HL-60 (cell line): ENCODE data around the gene TTC39A.

Experiments
- DNase-seq, 2 experiments: peaks; one replicate each; pipeline ENCODE4 v3.0.0-alpha.2; 2010 to 2020; ENCODE audit warnings: low read depth in 1 of 2, low spot score in 1 of 2
- H3K27ac ChIP-seq: fragments of 250-450 bp; sonication (Bioruptor Pico); replicated peaks from 2 replicates; pipeline ENCODE4 v1.5.1; 2020; ENCODE audit warnings: mild to moderate bottlenecking, moderate library complexity
- H3K27me3 ChIP-seq: fragments of 250-450 bp; sonication (Bioruptor Pico); 2 replicates; pipeline ENCODE4 v1.5.1; 2021; ENCODE audit warnings: mild to moderate bottlenecking, moderate library complexity; ENCODE audit not compliant: insufficient read depth, poor library complexity, severe bottlenecking
- H3K4me3 ChIP-seq: replicated peaks from 2 replicates; pipeline ENCODE4 v1.5.1; 2011; ENCODE audit warnings: mild to moderate bottlenecking, control low read depth, low read length; ENCODE audit not compliant: insufficient read depth
- CTCF ChIP-seq: IDR thresholded peaks from one replicate; pipeline ENCODE4 v1.5.1; 2011; ENCODE audit warnings: low read length, control low read depth, inconsistent platforms; ENCODE audit not compliant: insufficient read depth
- GABPA ChIP-seq: IDR thresholded peaks from 2 replicates; pipeline ENCODE4 v1.6.1; 2012; ENCODE audit warnings: low read depth
- POLR2AphosphoS5 ChIP-seq: IDR thresholded peaks from 2 replicates; pipeline ENCODE4 v1.6.1; 2012; ENCODE audit warnings: low read depth
- SPI1 ChIP-seq: IDR thresholded peaks from 2 replicates; pipeline ENCODE4 v1.6.1; 2012; ENCODE audit warnings: low read depth, mild to moderate bottlenecking, borderline replicate concordance
- TF ChIP-seq, protein P1 (sequence below): IDR thresholded peaks from 2 replicates; pipeline ENCODE4 v1.6.1; 2012; ENCODE audit warnings: low read depth; ENCODE audit not compliant: insufficient replicate concordance

TTC39A gene

GRCh38 chr1:51301152-51301843, 29.1 kb downstream of the TTC39A start:
- Histone ChIP-seq H3K27me3 (no peaks in the 10 kb centered on the region), H3K27ac (no peak overlapping the region), H3K4me3 (no peak overlapping the region)
- no peak for TF ChIP-seq GABPA
- TF ChIP-seq, protein P1, sequence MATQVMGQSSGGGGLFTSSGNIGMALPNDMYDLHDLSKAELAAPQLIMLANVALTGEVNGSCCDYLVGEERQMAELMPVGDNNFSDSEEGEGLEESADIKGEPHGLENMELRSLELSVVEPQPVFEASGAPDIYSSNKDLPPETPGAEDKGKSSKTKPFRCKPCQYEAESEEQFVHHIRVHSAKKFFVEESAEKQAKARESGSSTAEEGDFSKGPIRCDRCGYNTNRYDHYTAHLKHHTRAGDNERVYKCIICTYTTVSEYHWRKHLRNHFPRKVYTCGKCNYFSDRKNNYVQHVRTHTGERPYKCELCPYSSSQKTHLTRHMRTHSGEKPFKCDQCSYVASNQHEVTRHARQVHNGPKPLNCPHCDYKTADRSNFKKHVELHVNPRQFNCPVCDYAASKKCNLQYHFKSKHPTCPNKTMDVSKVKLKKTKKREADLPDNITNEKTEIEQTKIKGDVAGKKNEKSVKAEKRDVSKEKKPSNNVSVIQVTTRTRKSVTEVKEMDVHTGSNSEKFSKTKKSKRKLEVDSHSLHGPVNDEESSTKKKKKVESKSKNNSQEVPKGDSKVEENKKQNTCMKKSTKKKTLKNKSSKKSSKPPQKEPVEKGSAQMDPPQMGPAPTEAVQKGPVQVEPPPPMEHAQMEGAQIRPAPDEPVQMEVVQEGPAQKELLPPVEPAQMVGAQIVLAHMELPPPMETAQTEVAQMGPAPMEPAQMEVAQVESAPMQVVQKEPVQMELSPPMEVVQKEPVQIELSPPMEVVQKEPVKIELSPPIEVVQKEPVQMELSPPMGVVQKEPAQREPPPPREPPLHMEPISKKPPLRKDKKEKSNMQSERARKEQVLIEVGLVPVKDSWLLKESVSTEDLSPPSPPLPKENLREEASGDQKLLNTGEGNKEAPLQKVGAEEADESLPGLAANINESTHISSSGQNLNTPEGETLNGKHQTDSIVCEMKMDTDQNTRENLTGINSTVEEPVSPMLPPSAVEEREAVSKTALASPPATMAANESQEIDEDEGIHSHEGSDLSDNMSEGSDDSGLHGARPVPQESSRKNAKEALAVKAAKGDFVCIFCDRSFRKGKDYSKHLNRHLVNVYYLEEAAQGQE: no peak
- no peak for TF ChIP-seq POLR2AphosphoS5
- no peak for TF ChIP-seq SPI1
- TF ChIP-seq CTCF: no peak
- no peak for DNase-seq

DNA sequence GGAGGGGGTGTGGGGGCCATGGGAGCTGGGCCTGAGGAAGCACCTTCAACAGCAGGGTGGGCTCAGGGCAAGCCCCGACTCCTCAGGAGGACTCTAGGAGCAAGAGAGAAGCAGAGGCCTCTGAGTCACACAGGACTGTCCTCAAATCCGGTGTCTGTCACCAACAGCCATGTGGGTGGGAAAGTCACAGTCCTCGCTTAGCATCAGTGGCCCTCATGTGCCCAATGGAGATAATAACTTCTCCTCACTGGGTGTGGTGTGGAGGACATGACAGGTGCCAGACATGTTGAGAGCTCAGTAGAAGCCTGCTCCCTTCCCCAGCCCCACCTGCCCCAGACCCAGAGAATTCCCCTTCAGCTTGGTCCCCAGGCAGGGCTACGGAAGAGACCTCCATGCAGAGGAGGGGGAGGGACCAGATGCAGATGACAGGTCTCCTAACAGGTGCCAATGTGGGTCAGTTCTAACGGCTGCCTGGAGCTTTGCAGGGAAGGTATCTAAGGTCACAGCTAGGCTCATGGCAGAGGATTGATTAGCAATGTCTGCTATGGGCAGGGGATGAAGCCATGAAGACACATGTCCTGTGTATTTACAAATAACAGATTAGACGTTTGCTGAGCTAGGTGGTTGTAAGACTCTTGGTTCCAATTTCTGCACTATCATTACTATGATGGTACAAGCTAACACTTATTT, 30.2 kb downstream of the TTC39A start:
- no peak for TF ChIP-seq GABPA
- TF ChIP-seq, protein P1: no peak
- TF ChIP-seq SPI1: no peak
- TF ChIP-seq CTCF: no peak
- TF ChIP-seq POLR2AphosphoS5: no peak
- Histone ChIP-seq H3K4me3 (no peak overlapping the region), H3K27me3 (no peaks in the 10 kb centered on the region), H3K27ac (no peak overlapping the region)
- no peak for DNase-seq

DNA sequence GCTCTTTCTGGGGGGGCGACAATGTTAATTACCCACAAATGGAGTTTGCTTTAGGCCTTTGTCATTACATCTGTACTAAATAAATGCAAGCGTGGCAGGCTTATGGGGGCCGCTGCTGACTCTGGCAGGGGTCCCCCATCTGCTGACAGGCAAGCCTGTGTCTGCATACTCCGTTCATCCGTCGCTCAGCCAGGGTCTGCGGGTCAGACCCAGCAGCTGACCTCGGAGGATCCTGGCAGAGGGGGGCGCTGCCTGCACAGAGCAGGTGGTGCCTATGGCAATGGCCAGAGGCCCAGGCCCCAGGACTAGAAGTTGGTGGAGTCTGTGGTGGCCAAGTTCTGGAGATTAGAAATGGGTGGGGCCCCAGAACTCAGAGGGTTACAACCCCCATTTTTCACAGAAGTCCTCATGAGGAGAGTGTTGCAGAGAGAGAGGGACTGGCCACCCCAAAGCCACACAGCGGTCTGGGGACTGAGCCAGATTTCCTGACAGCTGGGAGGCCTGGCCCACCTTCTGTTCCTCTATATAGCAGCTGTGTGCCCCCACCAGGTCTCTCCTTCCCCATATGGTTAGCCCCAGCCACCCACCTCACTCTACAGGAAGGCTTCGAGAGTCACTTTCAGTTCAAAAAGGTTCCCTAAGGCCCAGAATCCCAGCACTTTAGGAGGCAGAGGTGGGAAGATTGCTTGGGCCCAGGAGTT, 31.0 kb downstream of the TTC39A start:
- no peak overlapping the region for H3K4me3 ChIP-seq
- H3K27me3 ChIP-seq: no peaks in the 10 kb centered on the region

More for the DNA sequence above, 31.0 kb downstream of the TTC39A start:
- TF ChIP-seq POLR2AphosphoS5 (no peak), GABPA (no peak), SPI1 (no peak), CTCF (no peak)
- TF ChIP-seq, protein P1: no peak
- DNase-seq: no peak
- H3K27ac ChIP-seq: no peak overlapping the region
